Ishikawa (cell line): ENCODE measurements around the gene WNT2.

ENCODE experiments used
- CEBPB ChIP-seq: IDR thresholded peaks from 2 replicates; pipeline ENCODE4 v1.6.1; 2012
- CREB1 ChIP-seq: IDR thresholded peaks from 2 replicates; pipeline ENCODE4 v1.6.1; 2012; ENCODE audit warnings: low read depth
- EGR1 ChIP-seq: IDR thresholded peaks from 2 replicates; pipeline ENCODE4 v1.6.1; 2012
- EP300 ChIP-seq: IDR thresholded peaks from 2 replicates; pipeline ENCODE4 v1.6.1; 2012; ENCODE audit warnings: borderline replicate concordance
- FOXM1 ChIP-seq: IDR thresholded peaks from 2 replicates; pipeline ENCODE4 v1.6.1; 2012; ENCODE audit warnings: low read depth, borderline replicate concordance
- MAX ChIP-seq: IDR thresholded peaks from 2 replicates; pipeline ENCODE4 v1.6.1; 2012
- NFIC ChIP-seq: IDR thresholded peaks from 2 replicates; pipeline ENCODE4 v1.6.1; 2012
- RAD21 ChIP-seq: IDR thresholded peaks from 2 replicates; pipeline ENCODE4 v1.6.1; 2012; ENCODE audit warnings: low read depth
- TAF1 ChIP-seq: IDR thresholded peaks from 2 replicates; pipeline ENCODE4 v1.6.1; 2012; ENCODE audit warnings: low read depth, mild to moderate bottlenecking
- TCF12 ChIP-seq: IDR thresholded peaks from 2 replicates; pipeline ENCODE4 v1.6.1; 2012; ENCODE audit warnings: low read depth
- TEAD4 ChIP-seq: IDR thresholded peaks from 2 replicates; pipeline ENCODE4 v1.6.1; 2012
- YY1 ChIP-seq: IDR thresholded peaks from 2 replicates; pipeline ENCODE4 v1.6.1; 2012; ENCODE audit warnings: low read depth
- ZBTB7A ChIP-seq: IDR thresholded peaks from 2 replicates; pipeline ENCODE4 v1.6.1; 2012; ENCODE audit warnings: low read depth
- TF ChIP-seq, protein P1 (sequence below): IDR thresholded peaks from 2 replicates; pipeline ENCODE4 v1.6.1; 2012
- TF ChIP-seq, protein P2 (sequence below): IDR thresholded peaks from 2 replicates; pipeline ENCODE4 v1.6.1; 2012; ENCODE audit warnings: low read depth, mild to moderate bottlenecking

WNT2 gene

DNA sequence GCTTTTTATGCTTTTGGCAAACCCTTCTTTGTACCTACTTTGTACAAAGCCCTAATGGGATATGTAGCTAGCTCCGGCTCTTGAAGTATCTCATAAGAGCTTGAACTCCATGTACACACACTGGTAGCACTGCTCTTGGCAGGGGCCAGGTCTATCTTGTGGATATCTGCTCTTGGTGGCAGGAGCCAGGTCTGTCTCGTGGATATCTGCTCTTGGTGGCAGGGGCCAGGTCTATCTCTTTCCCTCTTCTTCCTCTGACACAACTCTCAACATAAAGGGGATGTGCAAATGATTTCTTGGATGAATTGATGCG lies 91.9 kb downstream of the WNT2 start:
- TF ChIP-seq ZBTB7A (no peak), FOXM1 (no peak), CREB1 (no peak), EP300 (no peak), TAF1 (no peak), RAD21 (no peak), TEAD4 (no peak), TCF12 (no peak)
- TF ChIP-seq, protein P1, sequence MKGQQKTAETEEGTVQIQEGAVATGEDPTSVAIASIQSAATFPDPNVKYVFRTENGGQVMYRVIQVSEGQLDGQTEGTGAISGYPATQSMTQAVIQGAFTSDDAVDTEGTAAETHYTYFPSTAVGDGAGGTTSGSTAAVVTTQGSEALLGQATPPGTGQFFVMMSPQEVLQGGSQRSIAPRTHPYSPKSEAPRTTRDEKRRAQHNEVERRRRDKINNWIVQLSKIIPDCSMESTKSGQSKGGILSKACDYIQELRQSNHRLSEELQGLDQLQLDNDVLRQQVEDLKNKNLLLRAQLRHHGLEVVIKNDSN, result no peak
- TF ChIP-seq, protein P2, sequence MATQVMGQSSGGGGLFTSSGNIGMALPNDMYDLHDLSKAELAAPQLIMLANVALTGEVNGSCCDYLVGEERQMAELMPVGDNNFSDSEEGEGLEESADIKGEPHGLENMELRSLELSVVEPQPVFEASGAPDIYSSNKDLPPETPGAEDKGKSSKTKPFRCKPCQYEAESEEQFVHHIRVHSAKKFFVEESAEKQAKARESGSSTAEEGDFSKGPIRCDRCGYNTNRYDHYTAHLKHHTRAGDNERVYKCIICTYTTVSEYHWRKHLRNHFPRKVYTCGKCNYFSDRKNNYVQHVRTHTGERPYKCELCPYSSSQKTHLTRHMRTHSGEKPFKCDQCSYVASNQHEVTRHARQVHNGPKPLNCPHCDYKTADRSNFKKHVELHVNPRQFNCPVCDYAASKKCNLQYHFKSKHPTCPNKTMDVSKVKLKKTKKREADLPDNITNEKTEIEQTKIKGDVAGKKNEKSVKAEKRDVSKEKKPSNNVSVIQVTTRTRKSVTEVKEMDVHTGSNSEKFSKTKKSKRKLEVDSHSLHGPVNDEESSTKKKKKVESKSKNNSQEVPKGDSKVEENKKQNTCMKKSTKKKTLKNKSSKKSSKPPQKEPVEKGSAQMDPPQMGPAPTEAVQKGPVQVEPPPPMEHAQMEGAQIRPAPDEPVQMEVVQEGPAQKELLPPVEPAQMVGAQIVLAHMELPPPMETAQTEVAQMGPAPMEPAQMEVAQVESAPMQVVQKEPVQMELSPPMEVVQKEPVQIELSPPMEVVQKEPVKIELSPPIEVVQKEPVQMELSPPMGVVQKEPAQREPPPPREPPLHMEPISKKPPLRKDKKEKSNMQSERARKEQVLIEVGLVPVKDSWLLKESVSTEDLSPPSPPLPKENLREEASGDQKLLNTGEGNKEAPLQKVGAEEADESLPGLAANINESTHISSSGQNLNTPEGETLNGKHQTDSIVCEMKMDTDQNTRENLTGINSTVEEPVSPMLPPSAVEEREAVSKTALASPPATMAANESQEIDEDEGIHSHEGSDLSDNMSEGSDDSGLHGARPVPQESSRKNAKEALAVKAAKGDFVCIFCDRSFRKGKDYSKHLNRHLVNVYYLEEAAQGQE, result no peak

- no peak for TF ChIP-seq NFIC
Measured at GRCh38 chr7:117230276-117231046, 92.4 kb downstream of the WNT2 start.

DNA sequence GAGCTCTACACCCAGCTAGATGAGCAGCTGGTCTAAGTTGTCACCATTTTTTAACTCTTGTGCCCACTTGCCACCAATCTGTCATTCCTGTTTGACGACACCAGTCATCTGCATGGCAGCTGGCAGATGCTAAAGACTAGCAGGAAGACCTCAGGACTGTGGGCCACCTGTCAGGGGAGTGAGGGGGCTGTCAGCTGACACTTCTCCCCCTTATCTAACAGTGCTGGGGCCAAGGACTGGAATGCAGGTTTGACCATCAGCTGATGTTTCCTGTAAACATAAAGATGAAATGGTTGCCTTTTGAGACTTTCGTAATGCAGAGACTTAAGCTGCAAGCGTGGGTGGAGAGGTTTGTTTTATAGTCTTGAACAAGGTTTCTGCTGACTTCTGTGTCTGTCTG lies 93.5 kb downstream of the WNT2 start:
- TF ChIP-seq TCF12, result no peak
- no peak for TF ChIP-seq FOXM1
- no peak for TF ChIP-seq MAX
- TF ChIP-seq RAD21, result no peak
- TF ChIP-seq, protein P1, result no peak
- TF ChIP-seq EP300, result no peak
- TF ChIP-seq YY1, result no peak
- TF ChIP-seq ZBTB7A, result no peak

GRCh38 chr7:117227091-117227490 lies 95.8 kb downstream of the WNT2 start:
- TF ChIP-seq TCF12 (no peak), TEAD4 (no peak), ZBTB7A (no peak), YY1 (no peak), NFIC (no peak), EGR1 (no peak), FOXM1 (no peak), CEBPB (no peak), MAX (no peak), TAF1 (no peak), CREB1 (no peak), RAD21 (no peak), EP300 (no peak)
- TF ChIP-seq, protein P1, result no peak
- TF ChIP-seq, protein P2, result no peak

DNA sequence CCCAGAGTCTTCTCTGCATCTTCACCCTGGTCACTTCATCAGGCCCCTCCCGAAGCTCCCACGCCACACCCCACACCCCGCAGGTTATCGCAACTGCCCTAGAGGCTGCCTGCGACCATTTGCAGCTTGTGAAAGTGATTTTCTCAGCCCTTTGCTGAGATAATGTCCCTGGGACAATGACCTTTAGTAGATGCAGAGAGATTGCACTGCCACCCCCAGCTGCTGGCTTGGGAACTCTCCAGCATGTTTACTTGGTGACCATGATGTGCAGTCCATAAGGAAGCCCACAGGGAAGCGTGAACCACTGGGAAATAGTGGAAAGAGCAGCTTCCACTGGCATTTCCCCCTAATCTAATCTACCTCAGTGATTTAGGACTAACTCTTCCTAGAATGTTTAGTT lies 97.3 kb downstream of the WNT2 start:
- no peak for TF ChIP-seq CREB1
- TF ChIP-seq TAF1, result no peak
- no peak for TF ChIP-seq EP300
- TF ChIP-seq CEBPB, result no peak
- TF ChIP-seq TEAD4, result no peak
- TF ChIP-seq MAX, result no peak
- no peak for TF ChIP-seq ZBTB7A
- TF ChIP-seq TCF12, result no peak
- no peak for TF ChIP-seq YY1
- TF ChIP-seq FOXM1, result no peak
- TF ChIP-seq EGR1, result no peak
- no peak for TF ChIP-seq RAD21
- no peak for TF ChIP-seq NFIC
- TF ChIP-seq, protein P2, result no peak
- TF ChIP-seq, protein P1, result no peak
